K562 (cell line): ENCODE data around the gene PLEKHH3. TPM values are rescaled to one million over a fixed set of nuclear protein-coding genes. Genes with fewer than 3 reads are reported as not detected.

Source experiments
- BRF2 ChIP-seq: IDR thresholded peaks from 3 replicates; pipeline ENCODE4 v1.6.1; 2011; ENCODE audit warnings: borderline replicate concordance, mild to moderate bottlenecking; ENCODE audit not compliant: insufficient read length, insufficient read depth
- COPS2 ChIP-seq: fragments of 450-650 bp; conservative IDR thresholded peaks from 2 replicates; pipeline ENCODE4 v1.6.1; 2016; ENCODE audit warnings: mild to moderate bottlenecking, moderate library complexity
- ELF1 ChIP-seq: fragments of 200-800 bp; sonication (Bioruptor generic); IDR thresholded peaks from 2 replicates; pipeline ENCODE4 v1.6.1; 2016; ENCODE audit warnings: missing genetic modification characterization, missing compliant biosample characterization
- EP300 ChIP-seq: IDR thresholded peaks from 2 replicates; pipeline ENCODE4 v1.6.1; 2012; ENCODE audit warnings: low read length, improper control_type of control experiment
- GMEB1 ChIP-seq: fragments of 250-450 bp; sonication (Bioruptor Pico); IDR thresholded peaks from 2 replicates; pipeline ENCODE4 v1.4.0; 2020; ENCODE audit warnings: mild to moderate bottlenecking
- HDAC8 ChIP-seq: fragments of 450-650 bp; IDR thresholded peaks from 2 replicates; pipeline ENCODE4 v1.6.1; 2016; ENCODE audit warnings: mild to moderate bottlenecking, missing genetic modification characterization, moderate library complexity, missing compliant biosample characterization
- MNT ChIP-seq, 2 experiments: fragments of 450-650 bp; conservative IDR thresholded peaks; 2 replicates each; pipeline ENCODE4 v1.6.1; 2017; ENCODE audit warnings: mild to moderate bottlenecking in 2 of 2, moderate library complexity in 2 of 2
- MTF1 ChIP-seq: fragments of 250-450 bp; sonication (Bioruptor Pico); IDR thresholded peaks from 2 replicates; pipeline ENCODE4 v1.9.0; 2021; ENCODE audit warnings: moderate library complexity, mild to moderate bottlenecking, inconsistent platforms, borderline replicate concordance
- NCOA4 ChIP-seq: fragments of 450-650 bp; IDR thresholded peaks from 2 replicates; pipeline ENCODE4 v1.6.1; 2018; ENCODE audit warnings: mild to moderate bottlenecking; ENCODE audit not compliant: partially characterized antibody
- POLR3G ChIP-seq: IDR thresholded peaks from 2 replicates; pipeline ENCODE4 v1.6.1; 2011; ENCODE audit not compliant: insufficient read length, insufficient replicate concordance; ENCODE audit errors: extremely low read depth
- XRCC3 ChIP-seq: fragments of 450-650 bp; IDR thresholded peaks from 2 replicates; pipeline ENCODE4 v1.6.1; 2017; ENCODE audit warnings: mild to moderate bottlenecking, moderate library complexity
- ZC3H8 ChIP-seq: fragments of 450-650 bp; IDR thresholded peaks from 2 replicates; pipeline ENCODE4 v1.6.1; 2017
- ZNF354B ChIP-seq: fragments of 250-450 bp; sonication (Bioruptor Pico); IDR thresholded peaks from 2 replicates; pipeline ENCODE4 v1.4.0; 2020
- ZNF707 ChIP-seq: fragments of 250-450 bp; sonication (Bioruptor Pico); conservative IDR thresholded peaks from 2 replicates; pipeline ENCODE4 v1.8.0; 2022; ENCODE audit warnings: inconsistent platforms, mild to moderate bottlenecking, moderate library complexity
- ZNF785 ChIP-seq: fragments of 250-450 bp; sonication (Bioruptor Pico); IDR thresholded peaks from 2 replicates; pipeline ENCODE4 v1.4.0; 2020; ENCODE audit warnings: mild to moderate bottlenecking
- polyA plus RNA-seq, 8 experiments: library from polyadenylated mRNA; depleted of rRNA in 4 of 8; stranded (reverse) in 5 of 8; unstranded in 3 of 8; fragments of >200 nt; fragmentation: Nextera tagmentation in 2 of 8; fragmentation: Illumina TruSeq in 1 of 8; extraction: Ambion mirVana in 2 of 8; extraction: Trizol in 1 of 8; gene quantifications; 2 replicates each; pipeline versions ENCODE4 v1.2.1 to v1.2.3, GENCODE V29; 2011 to 2014; ENCODE audit warnings: inconsistent platforms in 1 of 8, missing spikeins in 1 of 8
- total RNA-seq, 7 experiments: library from RNA; depleted of rRNA in 6 of 7; stranded (reverse); fragments of >200 nt in 6 of 7; fragmentation: Illumina TruSeq in 2 of 7; extraction: Trizol in 2 of 7; gene quantifications; 2 replicates each; pipeline versions ENCODE4 v1.2.1 to v1.2.3, GENCODE V29; 2011 to 2021; ENCODE audit warnings: low replicate concordance in 1 of 7
- TF ChIP-seq, protein P1 (sequence below): sonication (generic); formaldehyde crosslinking; IDR thresholded peaks from 2 replicates; pipeline ENCODE4 v1.9.0; 2022; ENCODE audit warnings: mild to moderate bottlenecking, missing genetic modification reagents
- TF ChIP-seq, protein P2 (sequence below): fragments of 200-800 bp; sonication (Bioruptor generic); IDR thresholded peaks from 2 replicates; pipeline ENCODE4 v1.6.1; 2017; ENCODE audit warnings: missing genetic modification characterization, missing compliant biosample characterization
- TF ChIP-seq, protein P3 (sequence below): IDR thresholded peaks from 2 replicates; pipeline ENCODE4 v1.6.1; 2014; ENCODE audit warnings: antibody characterized with exemption
- TF ChIP-seq, protein P4 (sequence below): fragments of 250-450 bp; sonication (Bioruptor Pico); IDR thresholded peaks from 2 replicates; pipeline ENCODE4 v1.8.0; 2021; ENCODE audit warnings: moderate library complexity, mild to moderate bottlenecking, inconsistent platforms
- TF ChIP-seq, protein P5 (sequence below): fragments of 450-650 bp; formaldehyde crosslinking; IDR thresholded peaks from 2 replicates; pipeline ENCODE4 v1.4.0; 2020; ENCODE audit warnings: mild to moderate bottlenecking, moderate library complexity

The PLEKHH3 gene
- total and polyA plus RNA-seq, 9 of the 15 experiments (the other 6 are each of a cell fraction or from before 2014, with no cell fraction given): 0.58 to 34.5 (median 5.0) TPM

DNA sequence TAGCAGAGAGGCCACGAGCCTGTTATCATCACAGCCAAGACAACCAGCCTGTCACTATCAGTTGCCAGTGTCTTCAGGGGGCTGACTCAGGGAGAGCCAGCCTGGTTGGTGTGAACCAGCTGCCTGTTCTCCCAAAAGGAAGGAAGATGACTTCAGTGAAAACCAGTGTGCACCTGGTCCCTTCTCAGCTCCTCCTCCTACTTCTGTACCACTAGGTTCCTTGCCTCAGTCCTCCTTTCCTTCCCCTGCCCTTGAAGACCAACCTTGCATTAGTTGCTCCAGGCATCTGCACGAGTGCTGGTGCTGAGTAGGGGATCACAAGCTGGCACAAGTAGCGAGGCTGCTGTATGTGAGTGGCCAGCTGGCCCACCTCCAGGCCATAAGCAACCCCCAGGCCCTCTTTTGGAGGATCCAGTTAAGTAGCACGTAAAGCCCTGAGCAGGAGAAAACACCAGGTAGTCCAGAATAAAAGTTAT, 58.8 kb downstream of the PLEKHH3 start (continued):
- TF ChIP-seq MNT (conservative IDR thresholded peaks at IDR 0.05) (no peak), BRF2 (no peak), HDAC8 (tag) (no peak), ZNF785 (CRISPR knock-in tag) (no peak), NCOA4 (no peak), MTF1 (CRISPR knock-in tag) (no peak), EP300 (peak; percentile 32; the same call in 1 of the 2 replicates), COPS2 (no peak), ZNF707 (no peak), ZNF354B (CRISPR knock-in tag) (no peak), ZC3H8 (no peak), XRCC3 (no peak), GMEB1 (CRISPR knock-in tag) (no peak), ELF1 (no peak), POLR3G (no peak)
- TF ChIP-seq, protein P1, sequence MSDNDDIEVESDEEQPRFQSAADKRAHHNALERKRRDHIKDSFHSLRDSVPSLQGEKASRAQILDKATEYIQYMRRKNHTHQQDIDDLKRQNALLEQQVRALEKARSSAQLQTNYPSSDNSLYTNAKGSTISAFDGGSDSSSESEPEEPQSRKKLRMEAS (CRISPR knock-in tag): 0 out of 2 replicates have a peak, but pooled peaks have one; percentile 15
- TF ChIP-seq, protein P2, sequence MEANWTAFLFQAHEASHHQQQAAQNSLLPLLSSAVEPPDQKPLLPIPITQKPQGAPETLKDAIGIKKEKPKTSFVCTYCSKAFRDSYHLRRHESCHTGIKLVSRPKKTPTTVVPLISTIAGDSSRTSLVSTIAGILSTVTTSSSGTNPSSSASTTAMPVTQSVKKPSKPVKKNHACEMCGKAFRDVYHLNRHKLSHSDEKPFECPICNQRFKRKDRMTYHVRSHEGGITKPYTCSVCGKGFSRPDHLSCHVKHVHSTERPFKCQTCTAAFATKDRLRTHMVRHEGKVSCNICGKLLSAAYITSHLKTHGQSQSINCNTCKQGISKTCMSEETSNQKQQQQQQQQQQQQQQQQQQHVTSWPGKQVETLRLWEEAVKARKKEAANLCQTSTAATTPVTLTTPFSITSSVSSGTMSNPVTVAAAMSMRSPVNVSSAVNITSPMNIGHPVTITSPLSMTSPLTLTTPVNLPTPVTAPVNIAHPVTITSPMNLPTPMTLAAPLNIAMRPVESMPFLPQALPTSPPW: no peak
- TF ChIP-seq, protein P3, sequence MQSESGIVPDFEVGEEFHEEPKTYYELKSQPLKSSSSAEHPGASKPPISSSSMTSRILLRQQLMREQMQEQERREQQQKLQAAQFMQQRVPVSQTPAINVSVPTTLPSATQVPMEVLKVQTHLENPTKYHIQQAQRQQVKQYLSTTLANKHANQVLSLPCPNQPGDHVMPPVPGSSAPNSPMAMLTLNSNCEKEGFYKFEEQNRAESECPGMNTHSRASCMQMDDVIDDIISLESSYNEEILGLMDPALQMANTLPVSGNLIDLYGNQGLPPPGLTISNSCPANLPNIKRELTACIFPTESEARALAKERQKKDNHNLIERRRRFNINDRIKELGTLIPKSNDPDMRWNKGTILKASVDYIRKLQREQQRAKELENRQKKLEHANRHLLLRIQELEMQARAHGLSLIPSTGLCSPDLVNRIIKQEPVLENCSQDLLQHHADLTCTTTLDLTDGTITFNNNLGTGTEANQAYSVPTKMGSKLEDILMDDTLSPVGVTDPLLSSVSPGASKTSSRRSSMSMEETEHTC: no peak
- TF ChIP-seq, protein P4, sequence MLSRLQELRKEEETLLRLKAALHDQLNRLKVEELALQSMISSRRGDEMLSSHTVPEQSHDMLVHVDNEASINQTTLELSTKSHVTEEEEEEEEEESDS: no peak
- TF ChIP-seq, protein P5, sequence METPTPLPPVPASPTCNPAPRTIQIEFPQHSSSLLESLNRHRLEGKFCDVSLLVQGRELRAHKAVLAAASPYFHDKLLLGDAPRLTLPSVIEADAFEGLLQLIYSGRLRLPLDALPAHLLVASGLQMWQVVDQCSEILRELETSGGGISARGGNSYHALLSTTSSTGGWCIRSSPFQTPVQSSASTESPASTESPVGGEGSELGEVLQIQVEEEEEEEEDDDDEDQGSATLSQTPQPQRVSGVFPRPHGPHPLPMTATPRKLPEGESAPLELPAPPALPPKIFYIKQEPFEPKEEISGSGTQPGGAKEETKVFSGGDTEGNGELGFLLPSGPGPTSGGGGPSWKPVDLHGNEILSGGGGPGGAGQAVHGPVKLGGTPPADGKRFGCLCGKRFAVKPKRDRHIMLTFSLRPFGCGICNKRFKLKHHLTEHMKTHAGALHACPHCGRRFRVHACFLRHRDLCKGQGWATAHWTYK (CRISPR knock-in tag): no peak
